Suprapubic skin (tissue), 4 donors: ENCODE results near the gene TVP23C. TPM values are rescaled to one million over a fixed set of nuclear protein-coding genes. Genes with fewer than 3 reads are reported as not detected.

Experiments used
- DNase-seq, 2 donors: peaks; one replicate each; pipeline ENCODE4 v3.0.0-alpha.2; 2019; ENCODE audit warnings: low spot score in 2 of 2
- H3K27ac ChIP-seq: fragments of 200-600 bp; sonication (generic); one replicate; pipeline ENCODE4 v1.5.1; 2019
- H3K27me3 ChIP-seq: fragments of 200-600 bp; sonication (generic); one replicate; pipeline ENCODE4 v1.5.1; 2019
- H3K36me3 ChIP-seq: fragments of 200-600 bp; sonication (generic); one replicate; pipeline ENCODE4 v1.5.1; 2019
- H3K4me1 ChIP-seq: fragments of 200-600 bp; sonication (generic); one replicate; pipeline ENCODE4 v1.5.1; 2019
- H3K4me3 ChIP-seq: fragments of 200-600 bp; sonication (generic); one replicate; pipeline ENCODE4 v1.5.1; 2019; ENCODE audit warnings: mild to moderate bottlenecking
- H3K9me3 ChIP-seq: fragments of 200-600 bp; sonication (generic); one replicate; pipeline ENCODE4 v1.5.1; 2019
- EP300 ChIP-seq: sonication (generic); formaldehyde crosslinking; IDR thresholded peaks from one replicate; pipeline ENCODE4 v1.6.1; 2017; ENCODE audit warnings: antibody characterized with exemption
- POLR2A ChIP-seq, 2 donors: fragments of 450-650 bp; IDR thresholded peaks; one replicate each; pipeline ENCODE4 v1.6.1; 2017; ENCODE audit warnings: antibody characterized with exemption in 2 of 2, mild to moderate bottlenecking in 2 of 2, moderate library complexity in 2 of 2
- POLR2AphosphoS5 ChIP-seq, 3 donors: sonication (generic); formaldehyde crosslinking; IDR thresholded peaks; one replicate each; pipeline ENCODE4 v1.6.1; 2017; ENCODE audit warnings: antibody characterized with exemption in 3 of 3
- WGBS: methylation state at CpG from one replicate; pipeline ENCODE4 v1.1.5; 2018; 5-methylcytosine and 5-hydroxymethylcytosine counted together
- total RNA-seq, 4 donors: library from RNA; depleted of rRNA; stranded (reverse); fragments of >200 nt; gene quantifications; one replicate each; pipeline ENCODE4 v1.1.0, GENCODE V29; 2016
- TF ChIP-seq, protein P1 (sequence below), 2 donors: fragments of 200-600 bp in 1 of 2; fragments of 450-650 bp in 1 of 2; sonication (generic) in 1 of 2; IDR thresholded peaks; one replicate each; pipeline ENCODE4 v1.5.1; 2016 to 2019; ENCODE audit warnings: antibody characterized with exemption in 2 of 2, mild to moderate bottlenecking in 1 of 2, moderate library complexity in 1 of 2

The TVP23C gene
- total RNA-seq, 4 donors from 2014 or later: 11.4 to 50.5 (median 20.9) TPM

DNA sequence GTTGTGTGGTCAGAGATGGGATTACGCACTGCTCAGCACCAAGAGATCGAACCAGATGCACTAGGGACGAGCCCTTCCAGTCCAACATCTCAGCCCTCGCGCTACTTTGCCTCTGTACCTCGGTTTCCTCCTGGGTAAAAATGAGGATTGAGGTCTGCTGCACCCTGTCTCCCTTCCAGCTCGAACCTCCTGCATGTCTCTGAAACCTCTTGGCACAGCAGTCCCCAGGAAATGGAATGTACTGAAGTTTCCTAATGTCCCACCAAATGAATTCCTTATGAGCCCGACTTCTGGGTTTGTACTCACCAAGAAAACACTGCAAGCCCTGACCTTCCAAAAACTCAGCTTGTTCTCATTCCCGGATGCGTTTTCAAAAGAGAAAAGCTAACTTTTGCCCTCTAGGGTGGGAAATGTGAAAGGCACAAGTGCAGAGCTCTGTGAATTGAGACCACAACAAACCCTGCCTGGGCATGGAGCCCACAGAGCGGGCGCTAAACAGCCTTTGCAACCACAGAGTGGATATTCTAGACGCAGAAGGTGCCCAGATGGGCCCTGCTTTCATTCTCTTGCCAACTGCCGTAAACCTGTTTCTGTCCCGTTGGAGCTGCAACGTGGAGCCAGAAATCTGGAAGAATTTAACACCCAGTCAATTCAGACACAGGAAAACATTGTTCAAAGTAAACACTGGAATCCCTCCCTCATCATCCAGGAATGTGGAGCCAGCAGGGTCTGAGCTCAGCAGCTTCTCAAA, 106.1 kb downstream of the TVP23C start:
- Histone ChIP-seq H3K4me3 (peak overlapping the region; percentile 6), H3K36me3 (no peaks in the 10 kb centered on the region), H3K9me3 (no peaks in the 10 kb centered on the region), H3K27me3 (no peaks in the 10 kb centered on the region), H3K27ac (peak overlapping the region; percentile 79), H3K4me1 (peaks cover 41% of the 10 kb centered on the region)
- 48% methylated on average over 16 of the region's 16 CpGs for WGBS
- peak; percentile 84 to 88 for DNase-seq
- TF ChIP-seq EP300 (no peak), POLR2AphosphoS5 (IDR thresholded peaks at IDR 0.05) (peak in 2 of 3 donors; percentile 10 to 82)

DNA sequence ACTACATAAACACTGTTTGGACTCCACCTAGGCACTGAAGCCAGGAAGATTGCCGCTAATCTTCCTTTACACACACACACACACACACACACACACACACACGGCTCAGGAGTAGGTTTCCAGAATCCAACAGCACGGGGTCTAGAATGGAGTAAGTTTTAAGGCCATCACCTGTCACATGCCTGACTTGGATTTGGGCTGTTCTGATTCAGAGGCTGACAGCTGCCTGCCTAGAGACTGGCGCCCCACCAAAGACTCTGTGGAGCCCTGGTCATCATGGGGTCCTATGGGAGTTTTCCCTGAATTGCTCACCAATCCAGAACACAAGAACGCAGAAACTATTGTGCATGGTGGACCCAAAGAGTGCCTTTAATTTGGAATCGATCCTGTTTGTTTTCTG, 106.8 kb downstream of the TVP23C start:
- WGBS: 75% methylated on average over 6 of the region's 6 CpGs
- no peaks in the 10 kb centered on the region for H3K9me3 ChIP-seq
- peak overlapping the region; percentile 79 for H3K27ac ChIP-seq
- TF ChIP-seq, protein P1, sequence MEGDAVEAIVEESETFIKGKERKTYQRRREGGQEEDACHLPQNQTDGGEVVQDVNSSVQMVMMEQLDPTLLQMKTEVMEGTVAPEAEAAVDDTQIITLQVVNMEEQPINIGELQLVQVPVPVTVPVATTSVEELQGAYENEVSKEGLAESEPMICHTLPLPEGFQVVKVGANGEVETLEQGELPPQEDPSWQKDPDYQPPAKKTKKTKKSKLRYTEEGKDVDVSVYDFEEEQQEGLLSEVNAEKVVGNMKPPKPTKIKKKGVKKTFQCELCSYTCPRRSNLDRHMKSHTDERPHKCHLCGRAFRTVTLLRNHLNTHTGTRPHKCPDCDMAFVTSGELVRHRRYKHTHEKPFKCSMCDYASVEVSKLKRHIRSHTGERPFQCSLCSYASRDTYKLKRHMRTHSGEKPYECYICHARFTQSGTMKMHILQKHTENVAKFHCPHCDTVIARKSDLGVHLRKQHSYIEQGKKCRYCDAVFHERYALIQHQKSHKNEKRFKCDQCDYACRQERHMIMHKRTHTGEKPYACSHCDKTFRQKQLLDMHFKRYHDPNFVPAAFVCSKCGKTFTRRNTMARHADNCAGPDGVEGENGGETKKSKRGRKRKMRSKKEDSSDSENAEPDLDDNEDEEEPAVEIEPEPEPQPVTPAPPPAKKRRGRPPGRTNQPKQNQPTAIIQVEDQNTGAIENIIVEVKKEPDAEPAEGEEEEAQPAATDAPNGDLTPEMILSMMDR (IDR thresholded peaks at IDR 0.05): no peak
- TF ChIP-seq EP300 (no peak), POLR2A (IDR thresholded peaks at IDR 0.05) (no peak), POLR2AphosphoS5 (IDR thresholded peaks at IDR 0.05) (no peak)
- peaks cover 41% of the 10 kb centered on the region for H3K4me1 ChIP-seq
- no peak overlapping the region for H3K4me3 ChIP-seq
- no peaks in the 10 kb centered on the region for H3K27me3 ChIP-seq
- no peaks in the 10 kb centered on the region for H3K36me3 ChIP-seq
- DNase-seq: peak in 1 of 2 donors; percentile 85

DNA sequence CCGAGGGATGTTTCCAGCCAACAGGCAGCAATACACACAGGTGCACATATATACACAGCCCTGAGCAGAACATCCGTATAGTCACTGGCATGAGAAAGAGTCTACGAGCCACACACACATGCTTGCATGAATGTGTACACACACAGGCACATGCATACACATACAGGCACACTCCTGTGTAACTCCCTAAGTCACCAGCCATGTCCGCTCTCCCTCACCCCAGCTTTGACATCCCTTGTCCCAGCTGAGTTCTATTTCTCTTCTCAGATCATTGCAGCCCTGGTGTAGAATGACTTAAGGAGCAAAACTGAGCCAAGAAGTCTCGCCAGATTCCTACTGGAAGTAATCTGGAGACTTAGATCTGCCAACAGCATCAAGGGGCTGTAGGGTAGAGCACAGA, 108.9 kb downstream of the TVP23C start:
- no peak for DNase-seq
- H3K9me3 ChIP-seq: no peaks in the 10 kb centered on the region
- H3K36me3 ChIP-seq: no peaks in the 10 kb centered on the region
- H3K4me1 ChIP-seq: peaks cover 41% of the 10 kb centered on the region
- no peak overlapping the region for H3K4me3 ChIP-seq
- H3K27ac ChIP-seq: no peak overlapping the region
- WGBS: 80% methylated on average over 4 of the region's 5 CpGs
- TF ChIP-seq POLR2A (IDR thresholded peaks at IDR 0.05): no peak
- TF ChIP-seq, protein P1 (IDR thresholded peaks at IDR 0.05): no peak
- no peak for TF ChIP-seq POLR2AphosphoS5 (IDR thresholded peaks at IDR 0.05)
- no peak for TF ChIP-seq EP300
- H3K27me3 ChIP-seq: no peaks in the 10 kb centered on the region

DNA sequence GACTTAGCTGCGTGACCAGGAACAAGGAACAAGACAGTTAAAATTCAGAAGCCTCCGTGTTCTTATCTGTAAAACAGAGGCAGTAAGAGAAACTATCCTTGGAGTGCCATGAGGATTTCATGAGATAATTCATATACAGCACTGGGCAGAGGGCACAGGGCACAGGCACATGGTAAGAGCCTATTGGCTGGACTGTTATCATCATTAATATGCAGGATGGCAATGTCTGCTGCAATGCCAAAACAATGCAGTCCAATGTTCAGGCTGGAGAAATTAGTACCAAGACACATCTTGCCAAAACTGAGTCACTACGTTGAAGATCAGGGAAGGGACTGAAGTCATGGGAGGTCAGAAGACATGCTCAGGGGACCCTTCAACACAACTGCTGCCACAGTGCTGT, 109.5 kb downstream of the TVP23C start:
- no peak for TF ChIP-seq POLR2A (IDR thresholded peaks at IDR 0.05)
- TF ChIP-seq, protein P1 (IDR thresholded peaks at IDR 0.05): no peak
- no peak for TF ChIP-seq EP300
- TF ChIP-seq POLR2AphosphoS5 (IDR thresholded peaks at IDR 0.05): no peak
- H3K9me3 ChIP-seq: no peaks in the 10 kb centered on the region
- WGBS: 49% methylated on average over 3 of the region's 3 CpGs
- no peak overlapping the region for H3K4me3 ChIP-seq
- H3K27me3 ChIP-seq: no peaks in the 10 kb centered on the region
- no peak for DNase-seq
- no peaks in the 10 kb centered on the region for H3K36me3 ChIP-seq
- H3K4me1 ChIP-seq: peaks cover 39% of the 10 kb centered on the region
- H3K27ac ChIP-seq: no peak overlapping the region

DNA sequence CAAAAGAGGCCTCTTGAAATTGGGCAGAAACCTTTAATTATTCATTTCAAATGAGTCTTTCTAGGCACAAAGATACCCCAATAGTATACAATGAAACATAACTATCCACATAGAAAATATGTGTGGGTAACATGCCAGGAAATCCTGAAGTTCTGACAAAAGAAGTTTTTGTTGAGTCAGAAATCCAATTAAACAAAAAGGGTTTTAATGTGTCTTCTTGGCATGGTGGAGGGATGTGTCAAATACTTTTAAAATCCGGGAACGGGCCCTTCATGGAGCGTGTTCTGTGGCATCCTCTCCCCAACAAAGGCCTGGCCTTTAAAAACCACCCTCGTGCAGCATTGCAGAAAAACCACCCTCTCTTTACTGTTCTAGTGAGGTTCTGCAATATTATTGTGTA, 110.0 kb downstream of the TVP23C start:
- no peaks in the 10 kb centered on the region for H3K36me3 ChIP-seq
- no peak overlapping the region for H3K4me3 ChIP-seq
- H3K4me1 ChIP-seq: peaks cover 34% of the 10 kb centered on the region
- H3K9me3 ChIP-seq: no peaks in the 10 kb centered on the region
- TF ChIP-seq EP300 (no peak), POLR2A (IDR thresholded peaks at IDR 0.05) (no peak), POLR2AphosphoS5 (IDR thresholded peaks at IDR 0.05) (no peak)
- TF ChIP-seq, protein P1 (IDR thresholded peaks at IDR 0.05): no peak
- 50% methylated on average over 4 of the region's 4 CpGs for WGBS
- no peak overlapping the region for H3K27ac ChIP-seq
- no peaks in the 10 kb centered on the region for H3K27me3 ChIP-seq
- DNase-seq: no peak
